ENCODE measurements around the gene RITA1.
"Not testable (repeated sequence)": the region's sequence is repeated elsewhere in the genome, so short reads cannot be mapped to it uniquely, and the experiment has no call there.

Gene RITA1

GRCh38 chr12:113185180-113186032 is at the start of gene RITA1, which contains the start of gene DDX54:
Gene RITA1, plus strand, starts transcription at chr12:113185721. Its CDS starts 1,026 bp downstream, at chr12:113186747.
Gene DDX54, minus strand, starts transcription at chr12:113185478. Its CDS starts 27 bp downstream, at chr12:113185451.
- peak; percentile 90 for DNase-seq (ENCODE audit: low read depth, low spot score)

GRCh38 chr12:113136128-113136989 is 49.2 kb upstream of the RITA1 start:
- no peak for DNase-seq (ENCODE audit: low read depth, low spot score)

- no peak for DNase-seq (ENCODE audit: low read depth, low spot score)
Observed at GRCh38 chr12:113136990-113137511, 48.5 kb upstream of the RITA1 start.

- no peak for DNase-seq (ENCODE audit: low read depth, low spot score)
Observed at GRCh38 chr12:113137861-113138783, 47.4 kb upstream of the RITA1 start.

- peak; percentile 56 for DNase-seq (ENCODE audit: low read depth, low spot score)
Observed at GRCh38 chr12:113138826-113139225, 46.7 kb upstream of the RITA1 start.

- no peak for DNase-seq (ENCODE audit: low read depth, low spot score)
Observed at GRCh38 chr12:113140706-113141105, 44.8 kb upstream of the RITA1 start.

GRCh38 chr12:113141716-113142115 is 43.8 kb upstream of the RITA1 start:
- not testable (repeated sequence) for DNase-seq (ENCODE audit: low read depth, low spot score)

- DNase-seq (ENCODE audit: low read depth, low spot score), result peak; percentile 62
Observed at GRCh38 chr12:113142173-113142885, 43.2 kb upstream of the RITA1 start.

- no peak for DNase-seq (ENCODE audit: low read depth, low spot score)
Observed at GRCh38 chr12:113142886-113143332, 42.6 kb upstream of the RITA1 start.

- no peak for DNase-seq (ENCODE audit: low read depth, low spot score)
Observed at GRCh38 chr12:113143959-113144358, 41.6 kb upstream of the RITA1 start.

- DNase-seq (ENCODE audit: low read depth, low spot score), result no peak
Observed at GRCh38 chr12:113144806-113145205, 40.7 kb upstream of the RITA1 start.

- DNase-seq (ENCODE audit: low read depth, low spot score), result no peak
Observed at GRCh38 chr12:113145720-113146551, 39.6 kb upstream of the RITA1 start.

GRCh38 chr12:113146999-113147398 is 38.5 kb upstream of the RITA1 start:
- DNase-seq (ENCODE audit: low read depth, low spot score), result no peak

GRCh38 chr12:113149361-113150150 is 36.0 kb upstream of the RITA1 start, which contains the start of gene CFAP73:
Gene CFAP73, plus strand, starts transcription at chr12:113149724. Its CDS starts 134 bp downstream, at chr12:113149858.
- peak; percentile 98 for DNase-seq (ENCODE audit: low read depth, low spot score)

- no peak for DNase-seq (ENCODE audit: low read depth, low spot score)
Observed at GRCh38 chr12:113151655-113152054, 33.9 kb upstream of the RITA1 start.

GRCh38 chr12:113152196-113152834 is 33.2 kb upstream of the RITA1 start:
- no peak for DNase-seq (ENCODE audit: low read depth, low spot score)

GRCh38 chr12:113152835-113153814 is 32.4 kb upstream of the RITA1 start:
- DNase-seq (ENCODE audit: low read depth, low spot score), result peak; percentile 90

All from astrocyte of the hippocampus (primary cell).